Measurements from ENCODE around the gene PRKACA.
"Not testable (repeated sequence)": the region's sequence is repeated elsewhere in the genome, so short reads cannot be mapped to it uniquely, and the experiment has no call there.

The PRKACA gene

DNA sequence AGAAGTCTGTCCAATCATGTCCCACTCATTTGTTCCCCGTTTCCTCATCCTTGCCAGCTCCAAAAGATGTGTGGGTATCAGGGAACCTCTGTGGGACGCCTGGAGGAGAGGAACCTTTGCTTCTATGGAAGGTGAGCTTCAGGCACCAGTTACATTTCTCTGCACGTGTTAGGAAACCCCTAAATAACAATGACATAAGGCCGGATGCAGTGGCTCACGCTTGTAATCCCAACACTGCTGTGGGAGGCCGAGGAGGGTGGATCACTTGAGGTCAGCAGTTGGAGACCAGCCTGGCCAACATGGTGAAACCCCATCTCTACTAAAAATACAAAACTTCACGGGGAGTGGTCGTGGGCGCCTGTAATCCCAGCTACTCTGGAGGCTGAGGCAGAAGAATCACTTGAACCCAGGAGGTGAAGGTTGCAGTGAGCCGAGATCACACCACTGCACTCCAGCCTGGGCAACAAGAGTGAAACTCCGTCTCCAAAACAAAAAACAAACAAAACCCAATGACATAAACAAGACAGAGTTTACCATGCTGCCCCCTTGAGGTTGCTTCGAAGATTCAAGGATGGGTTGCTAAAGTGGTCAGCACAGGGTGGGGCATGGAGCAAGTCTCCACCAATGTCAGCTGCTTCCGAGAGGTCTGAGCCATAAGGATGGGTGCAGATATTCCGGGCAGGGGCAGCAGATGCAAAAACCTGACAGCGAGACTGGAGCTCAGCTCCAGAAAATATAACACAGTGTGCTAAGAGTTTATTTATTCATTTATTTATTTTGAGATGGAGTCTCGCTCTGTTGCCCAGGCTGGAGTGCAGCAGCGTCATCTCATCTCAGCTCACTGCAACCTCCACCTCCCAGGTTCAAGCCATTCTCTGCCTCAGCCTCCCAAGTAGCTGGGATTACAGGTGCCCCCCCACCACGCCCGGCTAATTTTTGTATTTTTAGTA is 74.6 kb downstream of the PRKACA start:
- TF ChIP-seq, protein P1, sequence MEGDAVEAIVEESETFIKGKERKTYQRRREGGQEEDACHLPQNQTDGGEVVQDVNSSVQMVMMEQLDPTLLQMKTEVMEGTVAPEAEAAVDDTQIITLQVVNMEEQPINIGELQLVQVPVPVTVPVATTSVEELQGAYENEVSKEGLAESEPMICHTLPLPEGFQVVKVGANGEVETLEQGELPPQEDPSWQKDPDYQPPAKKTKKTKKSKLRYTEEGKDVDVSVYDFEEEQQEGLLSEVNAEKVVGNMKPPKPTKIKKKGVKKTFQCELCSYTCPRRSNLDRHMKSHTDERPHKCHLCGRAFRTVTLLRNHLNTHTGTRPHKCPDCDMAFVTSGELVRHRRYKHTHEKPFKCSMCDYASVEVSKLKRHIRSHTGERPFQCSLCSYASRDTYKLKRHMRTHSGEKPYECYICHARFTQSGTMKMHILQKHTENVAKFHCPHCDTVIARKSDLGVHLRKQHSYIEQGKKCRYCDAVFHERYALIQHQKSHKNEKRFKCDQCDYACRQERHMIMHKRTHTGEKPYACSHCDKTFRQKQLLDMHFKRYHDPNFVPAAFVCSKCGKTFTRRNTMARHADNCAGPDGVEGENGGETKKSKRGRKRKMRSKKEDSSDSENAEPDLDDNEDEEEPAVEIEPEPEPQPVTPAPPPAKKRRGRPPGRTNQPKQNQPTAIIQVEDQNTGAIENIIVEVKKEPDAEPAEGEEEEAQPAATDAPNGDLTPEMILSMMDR (IDR thresholded peaks at IDR 0.05; ENCODE audit: low read depth, low read length, poor library complexity, severe bottlenecking): peak; percentile 75
- peaks cover 24% of the 10 kb centered on the region for H3K4me1 ChIP-seq (ENCODE audit: control insufficient read depth, low read length)
- peaks cover 15% of the 10 kb centered on the region for H3K36me3 ChIP-seq (ENCODE audit: control insufficient read depth, low read length)
- H3K4me3 ChIP-seq (ENCODE audit: low read length): peak overlapping the region; percentile 25
- H3K79me2 ChIP-seq (ENCODE audit: control insufficient read depth, low read length); H4K20me1 ChIP-seq (ENCODE audit: control insufficient read depth, insufficient read depth, low read depth, low read length); H3F3A ChIP-seq (ENCODE audit: control insufficient read depth, insufficient read depth); H3K9me3 ChIP-seq (ENCODE audit: control insufficient read depth, insufficient read depth, low read length); H3K9me2 ChIP-seq (replicated peaks; ENCODE audit: control insufficient read depth, low read length); H3K27me3 ChIP-seq (ENCODE audit: control insufficient read depth, low read length): not testable (repeated sequence)
- H3K27ac ChIP-seq (ENCODE audit: low read depth, low read length): peak overlapping the region; percentile 48
- peak overlapping the region; percentile 61 for H3K4me2 ChIP-seq (ENCODE audit: low read length)
